Stimulated activated CD4-positive, alpha-beta T cell treated with anti-CD3 and anti-CD28 coated beads, Interleukin-15, amount 100 ng/mL, for 24 hours (primary cell): ENCODE results near the gene SNX25.
"Not testable (repeated sequence)": the region's sequence is repeated elsewhere in the genome, so short reads cannot be mapped to it uniquely, and the experiment has no call there.

Experiments
- DNase-seq: peaks from one replicate; pipeline ENCODE4 v3.0.0-alpha.2; 2020

The SNX25 gene

GRCh38 chr4:185235119-185235842, 25.9 kb downstream of the SNX25 start:
- no peak for DNase-seq

- DNase-seq, result no peak
Observed at GRCh38 chr4:185235843-185236503, 26.6 kb downstream of the SNX25 start.

DNA sequence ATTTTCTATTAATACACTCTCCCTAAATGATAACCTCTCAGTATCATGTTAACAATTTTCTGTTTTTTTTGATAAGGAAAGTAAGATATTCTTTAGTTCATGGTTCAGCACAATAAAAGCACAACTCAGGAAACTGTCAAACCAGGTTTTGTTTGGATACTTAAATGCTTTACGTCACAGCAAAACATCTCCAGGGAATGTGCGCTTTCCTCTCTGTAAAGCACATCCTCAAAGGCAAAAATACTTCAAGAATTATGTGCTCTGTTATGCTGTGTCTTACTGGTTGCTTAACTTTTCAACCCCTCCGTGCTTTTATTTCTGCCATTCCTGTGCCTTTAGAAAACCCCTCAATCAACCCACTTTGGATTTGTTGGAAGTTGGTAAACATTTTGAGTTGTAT, 27.8 kb downstream of the SNX25 start:
- no peak for DNase-seq

DNA sequence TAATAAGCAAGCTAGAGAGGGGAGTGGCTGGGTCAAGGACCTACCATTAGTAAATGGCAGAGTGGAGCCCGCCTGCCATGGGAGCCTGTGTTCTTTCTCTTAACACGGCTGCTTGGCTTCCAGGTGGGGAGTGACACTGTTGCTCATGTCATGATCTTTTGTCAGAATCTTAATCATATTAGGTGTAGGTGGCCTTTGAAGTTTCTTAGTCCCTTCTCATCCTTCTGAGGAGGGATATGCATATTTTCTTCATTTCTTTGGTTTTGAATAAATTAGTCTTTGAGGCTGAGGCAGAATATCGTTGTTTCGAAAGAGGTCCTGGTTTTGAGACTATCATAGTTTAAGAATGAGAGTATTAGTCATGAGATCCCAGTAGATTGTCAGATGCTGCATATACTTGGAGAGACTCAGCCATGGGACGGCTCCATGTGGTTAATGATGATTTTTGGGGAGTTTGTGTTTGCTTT, 28.9 kb downstream of the SNX25 start:
- DNase-seq, result peak; percentile 61

GRCh38 chr4:185238750-185239149, 29.4 kb downstream of the SNX25 start:
- DNase-seq, result no peak

GRCh38 chr4:185240486-185240885, 31.1 kb downstream of the SNX25 start:
- not testable (repeated sequence) for DNase-seq

- no peak for DNase-seq
Observed at GRCh38 chr4:185242749-185243533, 33.5 kb downstream of the SNX25 start.

- DNase-seq, result no peak
Observed at GRCh38 chr4:185243879-185244278, 34.5 kb downstream of the SNX25 start.

- DNase-seq, result no peak
Observed at GRCh38 chr4:185244763-185245162, 35.4 kb downstream of the SNX25 start.

DNA sequence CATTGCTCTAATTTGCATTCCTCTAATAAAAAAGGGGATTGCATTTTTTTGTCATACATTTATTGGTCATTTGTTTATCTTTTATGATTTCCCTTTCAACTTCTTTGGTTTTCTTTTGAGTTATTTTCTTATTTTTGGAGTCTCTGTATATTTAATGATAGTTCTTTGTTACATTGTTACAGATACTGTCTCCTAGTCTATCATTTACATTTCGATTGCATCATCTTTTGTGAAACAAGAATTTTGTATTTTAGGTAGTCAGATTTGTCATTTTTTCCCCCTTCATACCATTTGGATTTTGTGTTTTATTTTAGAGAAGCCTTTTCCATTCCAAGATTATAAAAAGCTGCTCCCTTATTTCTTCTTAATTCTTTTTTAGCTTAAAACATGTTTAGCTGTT, 37.1 kb downstream of the SNX25 start:
- DNase-seq, result no peak

DNA sequence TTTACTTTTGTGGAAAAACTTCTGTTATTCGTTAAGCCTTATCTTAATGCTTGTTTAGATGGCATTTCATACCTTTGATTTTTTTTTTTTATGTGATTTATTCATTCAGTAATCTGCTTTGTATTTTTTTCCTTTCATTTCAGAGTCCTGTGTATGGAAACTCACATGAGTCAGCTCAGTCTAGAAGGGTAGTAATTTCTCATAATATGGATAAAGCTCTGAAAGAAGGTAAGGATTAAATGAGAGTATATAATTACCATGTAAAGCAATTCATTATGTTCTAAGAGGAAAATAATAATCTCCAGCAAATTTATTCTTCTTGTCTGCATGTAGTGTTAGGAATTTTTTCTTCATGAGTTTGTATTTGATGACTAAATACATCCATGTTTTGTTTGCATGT, 37.8 kb downstream of the SNX25 start:
- DNase-seq, result no peak

GRCh38 chr4:185248393-185249039, 39.1 kb downstream of the SNX25 start:
- no peak for DNase-seq

GRCh38 chr4:185249105-185249504, 39.7 kb downstream of the SNX25 start:
- no peak for DNase-seq

- no peak for DNase-seq
Observed at GRCh38 chr4:185254434-185254833, 45.0 kb downstream of the SNX25 start.

GRCh38 chr4:185255868-185256267, 46.5 kb downstream of the SNX25 start:
- no peak for DNase-seq

DNA sequence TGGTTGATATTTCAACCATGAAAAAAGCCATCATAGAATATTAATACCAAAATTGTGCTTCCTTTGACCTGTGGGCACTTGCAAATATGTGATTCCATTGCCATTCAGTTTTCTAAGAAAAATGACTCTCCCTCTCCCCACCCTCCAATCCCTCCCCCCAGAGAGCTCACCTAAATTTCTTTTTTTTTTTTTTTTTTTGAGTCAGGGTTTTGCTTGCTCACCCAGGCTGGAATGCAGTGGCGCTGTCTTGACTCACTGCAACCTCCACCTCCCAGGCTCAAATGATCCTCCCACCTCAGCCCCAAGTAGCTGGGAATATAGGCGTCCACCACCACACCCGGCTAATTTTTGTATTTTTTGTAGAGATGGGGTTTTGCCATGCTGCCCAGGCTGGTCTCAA, 47.0 kb downstream of the SNX25 start:
- DNase-seq, result no peak

GRCh38 chr4:185257086-185257485, 47.7 kb downstream of the SNX25 start:
- no peak for DNase-seq

- DNase-seq, result no peak
Observed at GRCh38 chr4:185257694-185258093, 48.3 kb downstream of the SNX25 start.

- not testable (repeated sequence) for DNase-seq
Observed at GRCh38 chr4:185258741-185259140, 49.3 kb downstream of the SNX25 start.

- DNase-seq, result no peak
Observed at GRCh38 chr4:185259719-185260118, 50.3 kb downstream of the SNX25 start.

DNA sequence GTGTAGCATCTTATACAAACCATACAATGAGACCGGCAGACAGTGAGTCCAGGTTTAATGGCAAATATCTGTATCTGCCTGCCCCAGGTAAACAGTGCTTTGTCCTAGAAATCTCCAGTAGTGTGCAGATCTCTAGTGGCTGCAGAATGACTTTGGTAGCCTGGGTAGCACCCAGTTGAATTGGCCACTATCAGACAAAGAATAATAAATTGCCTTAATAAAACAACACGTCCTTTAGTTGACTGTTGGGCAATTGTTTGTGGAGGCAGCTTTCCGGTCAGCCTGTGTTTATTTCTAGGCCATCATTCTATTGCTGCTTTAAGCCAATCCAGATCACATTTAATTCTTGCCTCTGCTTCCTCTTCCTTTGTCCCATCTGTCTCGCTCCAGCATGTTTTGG, 52.5 kb downstream of the SNX25 start:
- no peak for DNase-seq

DNA sequence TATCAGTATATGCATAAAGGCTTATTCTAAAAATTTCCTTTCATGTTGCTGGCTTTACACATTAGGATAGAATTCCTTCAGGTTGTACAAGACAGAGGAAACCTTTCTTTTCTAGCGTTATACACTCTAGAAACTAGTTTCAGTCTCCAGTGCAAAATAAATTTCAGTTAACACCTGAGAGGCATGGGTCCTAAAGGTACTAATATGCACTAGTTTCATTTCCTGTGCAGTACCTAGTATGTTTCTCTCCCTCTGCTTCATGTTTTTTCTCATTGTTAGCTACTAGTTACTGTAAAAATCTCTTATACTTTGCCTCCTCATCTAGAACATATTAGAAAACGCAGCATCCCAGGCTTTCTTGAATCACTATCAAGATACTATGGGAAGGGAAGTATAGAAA, 54.0 kb downstream of the SNX25 start:
- DNase-seq, result no peak

- DNase-seq, result no peak
Observed at GRCh38 chr4:185265942-185266341, 56.5 kb downstream of the SNX25 start.
